ENCODE data around the gene TMEM256.

TMEM256 gene

GRCh38 chr17:7429722-7430121 lies 25.8 kb upstream of the TMEM256 start:
- no peak for DNase-seq

- no peak for DNase-seq
Observed at GRCh38 chr17:7428557-7428956, 24.7 kb upstream of the TMEM256 start, which contains the start of gene SPEM3. Gene SPEM3 (plus strand): TSS chr17:7428857. CDS start chr17:7428903, 46 bp downstream.

- no peak for DNase-seq
Observed at GRCh38 chr17:7427549-7427948, 23.7 kb upstream of the TMEM256 start.

DNA sequence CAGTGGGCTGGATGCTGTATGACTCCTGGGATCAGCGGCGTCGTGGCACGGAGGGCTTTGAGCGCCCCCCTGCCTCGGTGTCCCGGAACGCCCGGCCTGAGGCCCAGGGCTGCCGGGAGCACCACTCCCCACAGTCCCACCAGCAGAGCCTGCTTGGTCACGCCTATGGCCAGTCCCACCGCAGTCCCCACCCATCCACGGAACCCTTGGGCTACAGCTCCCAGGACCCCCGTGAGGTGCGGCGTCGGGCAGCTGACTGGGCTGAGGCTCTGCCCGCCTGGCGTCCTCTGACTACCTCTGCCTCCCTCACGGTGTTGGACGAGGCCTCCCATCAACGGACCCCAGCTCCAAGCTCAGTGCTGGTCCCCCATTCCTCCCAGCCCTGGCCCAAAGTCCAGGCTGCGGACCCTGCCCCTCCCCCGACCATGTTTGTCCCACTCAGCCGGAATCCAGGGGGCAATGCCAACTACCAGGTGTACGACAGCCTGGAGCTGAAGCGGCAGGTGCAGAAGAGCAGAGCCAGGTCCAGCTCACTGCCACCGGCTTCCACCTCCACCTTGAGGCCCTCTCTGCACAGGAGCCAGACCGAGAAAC lies 23.1 kb upstream of the TMEM256 start:
- DNase-seq: no peak

DNA sequence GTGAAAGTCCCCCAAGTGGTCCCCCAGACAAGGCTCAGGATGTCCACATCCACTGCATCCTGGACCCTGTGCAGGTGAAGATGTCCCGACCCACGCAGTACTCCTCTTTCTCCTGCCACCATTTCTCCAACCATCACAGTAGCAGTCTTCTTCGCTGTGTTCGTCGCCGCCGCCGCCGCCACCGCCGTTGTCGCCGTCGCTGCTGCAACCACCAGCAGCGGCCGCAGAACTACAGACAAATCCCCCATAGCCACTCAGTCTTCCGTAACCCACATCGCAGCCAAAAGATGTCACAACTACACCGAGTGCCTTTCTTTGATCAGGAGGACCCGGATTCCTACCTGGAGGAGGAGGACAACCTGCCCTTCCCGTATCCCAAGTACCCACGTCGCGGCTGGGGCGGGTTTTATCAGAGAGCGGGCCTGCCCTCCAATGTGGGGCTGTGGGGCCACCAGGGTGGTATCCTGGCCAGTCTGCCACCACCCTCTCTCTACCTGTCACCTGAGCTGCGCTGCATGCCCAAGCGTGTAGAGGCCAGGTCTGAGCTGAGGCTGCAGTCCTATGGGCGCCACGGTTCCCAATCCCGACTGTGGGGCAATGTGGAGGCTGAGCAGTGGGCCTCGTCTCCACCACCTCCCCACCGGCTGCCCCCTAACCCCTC lies 22.4 kb upstream of the TMEM256 start:
- DNase-seq: no peak

GRCh38 chr17:7425756-7426155 lies 21.9 kb upstream of the TMEM256 start:
- no peak for DNase-seq

GRCh38 chr17:7425316-7425715 lies 21.4 kb upstream of the TMEM256 start, which contains the start of gene SPEM2:
Gene SPEM2 (plus strand): TSS chr17:7425616. CDS start chr17:7425689, 73 bp downstream.
- DNase-seq: no peak

- no peak for DNase-seq
Observed at GRCh38 chr17:7423679-7424078, 19.8 kb upstream of the TMEM256 start.

DNA sequence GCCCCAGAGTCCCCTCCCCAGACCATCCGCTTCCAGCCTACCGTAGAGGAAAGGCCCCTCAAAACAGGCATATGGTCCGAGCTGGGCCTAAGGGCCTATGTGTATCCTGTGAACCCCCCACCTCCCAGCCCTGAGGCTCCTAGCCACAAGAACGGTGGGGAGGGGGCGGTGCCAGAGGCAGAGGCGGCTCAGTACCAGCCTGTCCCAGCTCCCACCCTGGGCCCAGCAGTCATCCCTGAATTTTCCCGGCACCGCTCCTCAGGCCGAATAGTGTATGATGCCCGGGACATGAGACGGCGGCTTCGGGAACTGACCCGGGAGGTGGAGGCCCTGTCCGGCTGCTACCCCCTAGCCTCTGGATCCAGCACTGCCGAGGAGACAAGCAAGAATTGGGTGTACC lies 17.3 kb upstream of the TMEM256 start:
- DNase-seq: no peak

DNA sequence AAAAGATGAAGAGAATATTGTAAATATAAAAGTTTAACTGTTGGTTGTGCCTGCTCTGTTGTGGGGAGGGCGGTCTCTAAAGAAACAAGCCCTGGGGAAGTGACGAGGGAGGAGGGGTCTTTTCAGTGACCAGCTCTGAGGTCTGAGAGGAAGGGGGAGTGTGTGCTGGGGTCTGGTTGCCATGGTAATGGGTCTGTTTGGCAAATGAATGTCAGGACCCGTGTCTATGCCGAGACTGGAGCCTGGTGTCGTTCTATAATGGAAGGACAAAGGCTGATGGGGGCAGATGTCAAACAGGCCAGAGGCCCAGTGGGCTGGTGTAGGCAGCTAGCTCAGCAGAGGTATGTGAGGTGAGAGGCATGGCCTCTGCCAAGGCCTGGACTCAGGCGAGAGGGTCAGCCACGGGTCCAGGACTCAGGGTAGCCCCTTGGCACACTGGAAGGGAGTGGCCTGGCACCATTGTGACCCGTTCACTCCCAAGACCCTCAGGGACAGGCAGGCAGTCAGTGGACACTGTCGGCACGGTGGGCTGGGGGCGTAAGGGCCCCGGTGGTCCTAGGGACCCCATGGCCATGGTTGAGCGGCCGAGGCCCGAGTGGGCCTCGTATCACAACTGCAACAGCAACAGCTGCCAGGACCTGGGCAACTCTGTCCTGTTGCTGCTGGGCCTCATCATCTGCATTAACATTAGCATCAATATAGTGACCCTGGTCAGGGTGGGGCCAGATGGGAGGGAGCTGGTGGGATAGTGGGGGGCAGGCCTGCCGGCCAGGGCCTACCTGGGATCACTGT lies 16.1 kb upstream of the TMEM256 start, which contains the start of gene SPEM1:
TSS of gene SPEM1 (plus strand) at position 506 of the 792 bp plus-strand sequence. CDS start at position 567, 61 bp downstream.
- DNase-seq: no peak

DNA sequence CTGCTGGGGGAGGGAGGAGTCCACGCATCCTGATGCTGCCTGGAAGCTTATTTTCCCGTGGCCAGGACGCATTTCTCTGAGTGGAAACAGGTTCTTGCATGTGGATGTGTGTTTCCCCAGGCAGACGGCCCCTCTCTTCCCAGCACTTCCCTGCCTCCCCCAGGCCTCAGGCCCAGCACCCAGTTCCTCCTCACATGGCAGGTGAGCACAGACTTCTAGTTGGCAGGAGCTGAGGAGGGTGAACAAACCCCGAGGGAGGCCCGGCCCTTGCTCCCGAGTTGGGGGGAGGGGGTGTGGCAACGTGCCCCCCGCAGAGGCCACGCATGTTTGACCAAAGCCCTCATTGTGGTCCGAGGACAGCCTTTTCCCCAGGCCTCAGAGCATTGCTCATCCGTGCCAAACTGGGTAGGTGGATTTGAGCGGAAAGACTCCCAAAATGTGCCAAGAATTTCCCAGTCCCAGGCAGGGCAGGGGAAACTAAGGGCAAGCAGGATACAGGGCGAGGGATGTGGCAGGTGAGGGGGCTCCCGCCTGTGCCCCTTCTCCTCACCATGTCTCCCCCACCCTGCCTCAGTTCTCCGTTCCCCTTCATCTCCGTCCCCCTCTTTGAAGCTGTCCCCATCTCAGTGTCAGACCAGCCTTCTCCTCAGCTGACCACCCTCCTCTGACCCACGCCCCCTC lies 14.7 kb upstream of the TMEM256 start:
- no peak for DNase-seq

- no peak for DNase-seq
Observed at GRCh38 chr17:7417056-7417655, 13.3 kb upstream of the TMEM256 start.

DNA sequence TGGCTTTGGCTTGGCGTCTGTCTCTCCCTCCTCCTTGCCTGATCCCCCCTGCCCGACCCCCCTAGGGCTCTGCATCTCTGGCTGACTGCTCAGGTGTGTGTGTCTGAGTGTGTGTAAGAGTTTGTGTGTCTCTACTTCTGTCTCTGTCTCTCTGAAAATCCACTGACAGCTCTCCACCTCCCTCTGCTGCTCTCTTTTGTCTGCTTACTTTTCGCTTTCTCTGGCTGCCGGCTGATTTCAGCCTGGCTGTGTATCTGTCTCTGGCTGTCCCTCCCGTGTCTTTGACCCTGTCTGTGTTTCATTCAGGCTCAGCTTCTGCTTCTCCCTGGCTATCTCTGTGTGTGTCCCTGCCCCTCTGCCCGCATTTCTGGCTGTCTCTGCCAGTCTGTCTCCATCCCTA lies 12.4 kb upstream of the TMEM256 start:
- DNase-seq: no peak

GRCh38 chr17:7415784-7416183 lies 11.9 kb upstream of the TMEM256 start:
- no peak for DNase-seq

DNA sequence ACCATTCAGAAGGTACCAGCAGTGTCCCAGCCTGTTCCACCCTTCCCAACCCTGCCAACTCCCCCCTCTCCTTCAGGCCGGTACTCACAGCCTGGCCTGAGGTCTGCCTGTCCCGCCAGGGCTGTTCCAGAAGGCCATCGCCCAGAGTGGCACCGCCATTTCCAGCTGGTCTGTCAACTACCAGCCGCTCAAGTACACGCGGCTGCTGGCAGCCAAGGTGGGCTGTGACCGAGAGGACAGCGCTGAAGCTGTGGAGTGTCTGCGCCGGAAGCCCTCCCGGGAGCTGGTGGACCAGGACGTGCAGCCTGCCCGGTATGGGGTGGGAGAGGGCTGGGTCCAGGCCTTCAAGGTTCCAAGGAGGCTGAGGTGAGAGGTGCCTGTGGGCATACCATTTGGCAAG lies 10.9 kb upstream of the TMEM256 start:
- no peak for DNase-seq

- peak; percentile 41 for DNase-seq
Observed at GRCh38 chr17:7413346-7413985, 9.6 kb upstream of the TMEM256 start.

DNA sequence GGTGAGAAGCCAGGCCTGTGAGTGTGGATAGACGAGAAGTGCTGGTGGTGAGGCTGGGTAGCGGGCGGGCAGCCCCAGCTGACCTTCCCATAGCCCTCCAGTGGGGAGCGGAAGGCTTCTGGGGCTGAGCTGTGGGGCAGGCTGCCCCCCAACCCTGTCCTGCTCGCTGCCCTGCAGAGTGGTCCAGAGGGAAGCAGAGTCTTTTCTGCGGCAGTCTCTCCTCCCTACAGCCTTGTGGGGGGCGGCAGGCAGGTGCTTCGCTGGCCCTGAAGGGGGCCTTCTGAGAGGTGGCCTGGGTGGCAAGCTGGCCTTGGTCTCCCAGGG lies 7.5 kb upstream of the TMEM256 start:
- no peak for DNase-seq

DNA sequence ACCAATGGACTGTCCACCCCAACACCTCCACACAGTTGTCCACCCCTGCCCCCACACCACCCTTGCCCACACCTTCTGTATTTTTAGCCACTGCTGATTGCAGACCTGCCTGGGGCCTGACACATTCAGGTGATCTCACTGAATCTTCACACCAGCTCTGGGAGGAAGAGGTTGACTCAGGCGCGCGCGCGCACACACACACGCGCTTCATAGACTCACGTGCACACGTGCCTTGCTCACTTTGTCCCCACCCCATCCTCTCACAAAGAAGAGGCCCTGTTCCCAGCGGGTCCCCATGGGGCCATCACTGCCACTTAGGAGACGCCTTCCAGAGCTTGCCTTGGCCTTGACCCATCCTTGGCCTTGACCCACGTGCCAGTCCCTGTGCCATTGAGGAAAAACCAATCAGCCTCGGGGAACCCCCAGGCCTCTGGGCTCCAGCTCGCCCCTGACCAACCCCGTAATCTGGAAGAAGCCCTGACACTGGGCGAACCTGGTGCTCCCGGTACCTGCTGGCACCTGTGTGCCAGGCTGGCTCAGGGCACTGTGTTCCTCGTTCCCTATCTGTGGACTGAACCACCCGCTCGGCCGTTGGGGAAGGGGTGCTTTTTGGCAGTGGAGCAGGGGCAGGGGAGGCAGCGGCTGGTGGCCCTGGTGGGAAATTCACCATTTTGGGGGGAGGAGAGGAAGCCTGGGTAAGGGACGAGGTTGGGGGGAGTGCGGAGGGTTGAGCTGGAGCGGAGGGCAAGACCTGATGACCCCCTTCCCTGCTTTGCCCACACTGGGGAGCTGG lies 6.9 kb upstream of the TMEM256 start:
- no peak for DNase-seq

DNA sequence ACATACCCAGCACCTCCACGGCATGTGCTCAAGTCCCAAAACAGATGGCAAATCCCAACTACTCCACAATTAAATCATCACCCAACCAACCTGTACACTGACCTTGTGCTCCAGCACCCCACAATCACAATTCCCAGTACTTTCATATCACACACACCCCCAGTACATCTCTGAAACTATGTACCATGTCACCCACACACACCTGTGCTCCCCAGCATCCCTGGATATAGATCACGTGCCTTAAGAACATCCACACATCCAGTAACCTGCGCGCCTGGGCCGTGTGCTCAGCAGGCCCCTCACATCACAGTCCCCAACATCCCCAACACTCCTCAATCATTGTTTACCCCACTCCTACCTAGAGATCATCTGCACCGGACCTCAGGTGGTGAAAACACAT lies 5.8 kb upstream of the TMEM256 start:
- DNase-seq: no peak

GRCh38 chr17:7408863-7409262 lies 5.0 kb upstream of the TMEM256 start:
- no peak for DNase-seq

GRCh38 chr17:7408252-7408727 lies 4.4 kb upstream of the TMEM256 start:
- DNase-seq: no peak
